K562 (cell line): ENCODE measurements around the gene SPATS2L. TPM values are rescaled to one million over a fixed set of nuclear protein-coding genes. Genes with fewer than 3 reads are reported as not detected.

Experiments used
- ATAC-seq: fragments of 200-7000 bp; cut with Tn5 transposase; 3 replicates; pipeline ENCODE4 v1.9.1; 2020; ENCODE audit warnings: moderate library complexity
- BruUV-seq: library from RNA; stranded (reverse); fragments of 400-500 nt; replicated peaks from 2 replicates; lab custom pipeline; 2021; lab: Mats Ljungman, UMichigan
- CTCF ChIA-PET: fragments of 300-600 bp; formaldehyde crosslinking; extraction: SDS; loops from one replicate; lab custom pipeline; 2021; ENCODE audit warnings: low intra/inter-chr PET ratio; lab: Yijun Ruan, JAX
- POLR2A ChIA-PET: fragments of 300-600, 350-650 bp; sonication (Branson Sonifier 250); formaldehyde crosslinking; extraction: SDS; loops from one replicate; lab custom pipeline; 2021; ENCODE audit warnings: antibody characterized with exemption, inconsistent platforms; lab: Yijun Ruan, JAX
- DNase-seq, 4 experiments: peaks; one replicate each; pipeline versions ENCODE4 v3.0.0 to v3.0.0-alpha.2; 2011 to 2018; ENCODE audit warnings: low spot score in 3 of 4, mixed read lengths in 3 of 4; ENCODE audit errors: extremely low read depth in 1 of 4
- FAIRE-seq: peaks from 2 replicates; lab custom pipeline; 2011; peaks lifted over from hg19 to GRCh38; lab: Jason Lieb, UNC
- H2AFZ ChIP-seq: 2 replicates; pipeline ENCODE4 v1.6.0; 2011; ENCODE audit warnings: low read depth, low read length, control low read depth, inconsistent platforms
- H3K27ac ChIP-seq: fragments of 200-600 bp; 3 replicates; pipeline ENCODE4 v1.8.0; 2011; ENCODE audit warnings: low read depth, mild to moderate bottlenecking, control low read depth, inconsistent platforms, low read length, moderate library complexity, mixed read lengths; ENCODE audit errors: extremely low read depth
- H3K27me3 ChIP-seq, 2 experiments: fragments of 300-600 bp in 1 of 2; 2 replicates in 1 of 2; 3 replicates in 1 of 2; pipeline versions ENCODE4 v1.6.0 to v1.8.0; 2011; ENCODE audit warnings: inconsistent platforms in 2 of 2, low read length in 2 of 2, mild to moderate bottlenecking in 1 of 2, mixed read lengths in 1 of 2, moderate library complexity in 1 of 2; ENCODE audit not compliant: control insufficient read depth in 2 of 2, insufficient read depth in 2 of 2
- H3K36me3 ChIP-seq: fragments of 300-600 bp; 3 replicates; pipeline ENCODE4 v1.8.0; 2011; ENCODE audit warnings: mild to moderate bottlenecking, low read length, inconsistent platforms; ENCODE audit not compliant: control insufficient read depth, insufficient read depth
- H3K4me1 ChIP-seq, 2 experiments: fragments of 200-600 bp in 1 of 2; replicated peaks in 1 of 2; 2 replicates in 1 of 2; 3 replicates in 1 of 2; pipeline versions ENCODE4 v1.5.1 to v1.8.0; 2011; ENCODE audit warnings: inconsistent platforms in 2 of 2, low read length in 2 of 2, mild to moderate bottlenecking in 1 of 2, mixed read lengths in 1 of 2, moderate library complexity in 1 of 2; ENCODE audit not compliant: control insufficient read depth in 2 of 2, insufficient read depth in 2 of 2
- H3K4me2 ChIP-seq: 2 replicates; pipeline ENCODE4 v1.6.1; 2011; ENCODE audit warnings: low read length, control low read depth, inconsistent platforms, mixed read lengths; ENCODE audit not compliant: insufficient read depth
- H3K4me3 ChIP-seq: fragments of 200-600 bp; sonication (generic), shearing (Covaris generic); 2 replicates; pipeline ENCODE4 v1.5.1; 2016; ENCODE audit warnings: control low read depth, inconsistent platforms
- H3K79me2 ChIP-seq: fragments of 200-600 bp; 3 replicates; pipeline ENCODE4 v1.8.0; 2011; ENCODE audit warnings: low read length, inconsistent platforms; ENCODE audit not compliant: control insufficient read depth, insufficient read depth
- H3K9ac ChIP-seq, 2 experiments: 2 replicates each; pipeline versions ENCODE4 v1.6.0 to v1.6.1; 2011; ENCODE audit warnings: low read depth in 2 of 2, low read length in 2 of 2, control low read depth in 1 of 2, inconsistent platforms in 1 of 2, mild to moderate bottlenecking in 1 of 2, mixed read lengths in 1 of 2; ENCODE audit not compliant: insufficient read depth in 1 of 2
- H3K9me1 ChIP-seq: one replicate; pipeline ENCODE4 v1.6.0; 2011; ENCODE audit warnings: inconsistent platforms, mild to moderate bottlenecking, low read length, moderate library complexity; ENCODE audit not compliant: control insufficient read depth, insufficient read depth
- H3K9me3 ChIP-seq: replicated peaks from 2 replicates; pipeline ENCODE4 v1.5.1; 2011; ENCODE audit warnings: low read depth, low read length, inconsistent platforms; ENCODE audit not compliant: control insufficient read depth, insufficient read depth
- H4K20me1 ChIP-seq: replicated peaks from 2 replicates; pipeline ENCODE4 v1.6.1; 2011; ENCODE audit warnings: low read length, inconsistent platforms, mixed read lengths; ENCODE audit not compliant: control insufficient read depth, insufficient read depth
- ARNT ChIP-seq, 2 experiments: fragments of 450-650 bp; IDR thresholded peaks; 2 replicates each; pipeline ENCODE4 v1.6.1; 2016; ENCODE audit warnings: mild to moderate bottlenecking in 1 of 2
- BRCA1 ChIP-seq, 2 experiments: fragments of 450-650 bp in 1 of 2; sonication (generic) in 1 of 2; formaldehyde crosslinking in 1 of 2; IDR thresholded peaks; 2 replicates each; pipeline versions ENCODE4 v1.5.0 to v1.6.1; 2017 to 2020; ENCODE audit warnings: mild to moderate bottlenecking in 1 of 2, missing genetic modification reagents in 1 of 2
- BRF2 ChIP-seq: IDR thresholded peaks from 3 replicates; pipeline ENCODE4 v1.6.1; 2011; ENCODE audit warnings: borderline replicate concordance, mild to moderate bottlenecking; ENCODE audit not compliant: insufficient read length, insufficient read depth
- E2F6 ChIP-seq, 2 experiments: IDR thresholded peaks; 2 replicates each; pipeline ENCODE4 v1.6.1; 2011; ENCODE audit warnings: borderline replicate concordance in 1 of 2, control low read depth in 1 of 2, low read depth in 1 of 2, low read length in 1 of 2, mild to moderate bottlenecking in 1 of 2, mixed read lengths in 1 of 2, moderate library complexity in 1 of 2; ENCODE audit not compliant: insufficient read depth in 1 of 2, insufficient read length in 1 of 2, poor library complexity in 1 of 2, severe bottlenecking in 1 of 2; ENCODE audit errors: extremely low read depth in 1 of 2
- GABPA ChIP-seq: fragments of 200-800 bp; sonication (Bioruptor generic); conservative IDR thresholded peaks from 2 replicates; pipeline ENCODE4 v1.6.1; 2016; ENCODE audit warnings: low read depth, missing genetic modification characterization, missing compliant biosample characterization
- KLF10 ChIP-seq: fragments of 250-450 bp; sonication (Bioruptor Pico); IDR thresholded peaks from 2 replicates; pipeline ENCODE4 v1.6.1; 2021; ENCODE audit warnings: matching md5 sums
- PHTF2 ChIP-seq: fragments of 250-450 bp; sonication (Bioruptor Pico); IDR thresholded peaks from 2 replicates; pipeline ENCODE4 v1.5.0; 2021; ENCODE audit warnings: mild to moderate bottlenecking
- SNIP1 ChIP-seq: fragments of 450-650 bp; IDR thresholded peaks from 2 replicates; pipeline ENCODE4 v1.7.1; 2017; ENCODE audit warnings: low read depth, mild to moderate bottlenecking
- XRCC5 ChIP-seq: fragments of 200-400 bp; formaldehyde crosslinking; IDR thresholded peaks from 2 replicates; pipeline ENCODE4 v1.6.1; 2017; ENCODE audit warnings: low read depth, mild to moderate bottlenecking, low read length
- ZBTB1 ChIP-seq: sonication (generic); formaldehyde crosslinking; IDR thresholded peaks from 2 replicates; pipeline ENCODE4 v1.8.1; 2023; ENCODE audit warnings: missing genetic modification reagents, low read depth, mild to moderate bottlenecking, borderline replicate concordance
- ZBTB34 ChIP-seq: fragments of 250-450 bp; sonication (Bioruptor Pico); IDR thresholded peaks from 2 replicates; pipeline ENCODE4 v1.8.0; 2021; ENCODE audit warnings: mild to moderate bottlenecking, moderate library complexity
- ZNF445 ChIP-seq: fragments of 250-450 bp; sonication (Bioruptor Pico); IDR thresholded peaks from 2 replicates; pipeline ENCODE4 v1.4.0; 2020; ENCODE audit warnings: low read depth, mild to moderate bottlenecking, moderate library complexity
- WGBS: fragments of 100-300 bp; shearing (Covaris generic); methylation state at CpG from one replicate; pipeline ENCODE4 v1.1.6; 2016; ENCODE audit warnings: low coverage, mixed read lengths; ENCODE audit not compliant: insufficient coverage; ENCODE audit errors: missing lambda C conversion rate; 5-methylcytosine and 5-hydroxymethylcytosine counted together
- in situ Hi-C: fragments of 300-500 bp; cut with MboI; formaldehyde crosslinking; loops from 4 replicates; pipeline ENCODE4 v1.15.0; 2018; ENCODE audit warnings: inconsistent platforms, mixed read lengths
- intact Hi-C: fragments of 100-400 bp; cut with micrococcal nuclease; formaldehyde crosslinking; loops from 2 replicates; pipeline ENCODE4 v1.14.2; 2022
- polyA plus RNA-seq, 8 experiments: library from polyadenylated mRNA; depleted of rRNA in 4 of 8; stranded (reverse) in 5 of 8; unstranded in 3 of 8; fragments of >200 nt; fragmentation: Nextera tagmentation in 2 of 8; fragmentation: Illumina TruSeq in 1 of 8; extraction: Ambion mirVana in 2 of 8; extraction: Trizol in 1 of 8; gene quantifications; 2 replicates each; pipeline versions ENCODE4 v1.2.1 to v1.2.3, GENCODE V29; 2011 to 2014; ENCODE audit warnings: inconsistent platforms in 1 of 8, missing spikeins in 1 of 8
- total RNA-seq, 7 experiments: library from RNA; depleted of rRNA in 6 of 7; stranded (reverse); fragments of >200 nt in 6 of 7; fragmentation: Illumina TruSeq in 2 of 7; extraction: Trizol in 2 of 7; gene quantifications; 2 replicates each; pipeline versions ENCODE4 v1.2.1 to v1.2.3, GENCODE V29; 2011 to 2021; ENCODE audit warnings: low replicate concordance in 1 of 7

Gene SPATS2L
- total and polyA plus RNA-seq, 9 of the 15 experiments (the other 6 are each of a cell fraction or from before 2014, with no cell fraction given) = 11.3 to 41.5 (median 24.9) TPM

GRCh38 chr2:200446612-200447011 is 140.1 kb downstream of the SPATS2L start:
- Histone ChIP-seq H3K79me2 (no peaks in the 10 kb centered on the region), H3K4me2 (no peak overlapping the region), H3K4me3 (no peak overlapping the region), H3K4me1 (no peaks in the 10 kb centered on the region), H4K20me1 (no peaks in the 10 kb centered on the region), H3K9ac (no peak overlapping the region), H3K36me3 (no peaks in the 10 kb centered on the region), H3K27me3 (no peaks in the 10 kb centered on the region), H3K9me1 (no peaks in the 10 kb centered on the region), H3K9me3 (no peaks in the 10 kb centered on the region), H2AFZ (no peak overlapping the region), H3K27ac (no peak overlapping the region)
- ChIA-PET POLR2A (interaction anchor here (0.6 kb wide), 1 partner anchor 88 kb away, joined by 4 read pairs; no protein-coding TSS in a partner anchor), CTCF (no interaction called here)
- DNase-seq = no peak
- WGBS = 41% methylated on average over 3 of the region's 3 CpGs
- no peak for FAIRE-seq
- intact Hi-C loops = no loop called here
- ATAC-seq = no peak
- TF ChIP-seq BRF2 = no peak
- no peak for TF ChIP-seq PHTF2 (CRISPR knock-in tag)
- no peak for TF ChIP-seq GABPA (tag)
- no peak for TF ChIP-seq XRCC5
- no peak for TF ChIP-seq ZBTB34
- TF ChIP-seq ZNF445 = no peak
- TF ChIP-seq ZBTB1 (CRISPR knock-in tag) = no peak
- TF ChIP-seq KLF10 = no peak
- TF ChIP-seq ARNT (IDR thresholded peaks at IDR 0.05) = no peak
- TF ChIP-seq SNIP1 = no peak
- TF ChIP-seq E2F6 (IDR thresholded peaks at IDR 0.05; ENCODE audit: borderline replicate concordance in 1 of 2, extremely low read depth in 1 of 2, insufficient read depth in 1 of 2, insufficient read length in 1 of 2, low read depth in 1 of 2, low read length in 1 of 2, poor library complexity in 1 of 2, severe bottlenecking in 1 of 2) = no peak
- no peak for TF ChIP-seq BRCA1 (IDR thresholded peaks at IDR 0.05)
- TF ChIP-seq BRCA1 (CRISPR knock-in tag; IDR thresholded peaks at IDR 0.05) = no peak
- BruUV-seq = no TSS peak
- in situ Hi-C loops = no loop called here
